HG03342 (cell line): ENCODE measurements around the gene PCYOX1L.

Source experiments
- ATAC-seq: cut with Tn5 transposase; IDR thresholded peaks from one replicate; pipeline ENCODE4 v1.9.1; 2021; ENCODE audit warnings: mild to moderate bottlenecking, moderate library complexity; ENCODE audit not compliant: unreplicated experiment

Gene PCYOX1L

DNA sequence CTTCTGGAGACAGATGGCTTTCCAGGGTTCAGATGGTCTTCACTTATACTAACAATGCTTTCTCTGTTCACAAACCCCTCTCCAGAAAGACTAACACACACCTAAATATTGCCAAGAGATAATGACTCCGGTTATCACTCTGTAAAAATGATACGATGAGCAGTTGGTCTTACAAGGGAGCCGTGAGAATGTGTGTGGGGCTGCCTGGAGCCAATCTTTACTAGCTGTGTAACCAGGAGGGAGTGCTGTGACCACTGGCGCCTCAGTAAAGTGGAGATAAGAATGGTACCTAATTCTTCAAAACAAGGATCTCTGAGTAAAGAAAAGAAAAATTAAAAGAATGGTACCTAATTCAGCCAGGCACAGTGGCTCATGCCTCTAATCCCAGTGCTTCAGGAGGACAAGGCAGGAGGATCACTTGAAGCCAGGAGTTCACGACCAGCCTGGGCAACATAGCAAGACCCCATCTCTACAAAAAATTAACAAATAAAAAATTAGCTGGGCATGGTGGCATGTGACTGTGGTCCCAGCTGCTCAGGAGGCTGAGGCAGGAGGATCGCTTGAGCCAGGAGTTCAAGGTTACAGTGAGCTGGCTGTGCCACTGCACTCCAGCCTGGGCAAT, 61.2 kb downstream of the PCYOX1L start:
- ATAC-seq, result no peak
